ENCODE measurements around the gene OR52B6. TPM values are rescaled to one million over a fixed set of nuclear protein-coding genes. Genes with fewer than 3 reads are reported as not detected.
"Not testable (repeated sequence)": the region's sequence is repeated elsewhere in the genome, so short reads cannot be mapped to it uniquely, and the experiment has no call there.

The OR52B6 gene
- total and polyA plus RNA-seq, 5 donors, result not detected

- Histone ChIP-seq H3K27me3 (ENCODE audit: control insufficient read depth, insufficient read depth) (no peaks in the 10 kb centered on the region), H3K4me3 (ENCODE audit: low read length) (no peak overlapping the region), H3K9me3 (ENCODE audit: control insufficient read depth, low read length) (no peaks in the 10 kb centered on the region), H3K4me1 (ENCODE audit: control insufficient read depth, insufficient read depth, low read length) (no peaks in the 10 kb centered on the region), H3K27ac (ENCODE audit: low read length) (no peak overlapping the region)
- intact Hi-C loops (cut with DNase I), result no loop called here
- WGBS, result 45% methylated on average over 1 of the region's 1 CpG
- no peak for DNase-seq
- no peak for ATAC-seq
These were observed 12.5 kb downstream of the OR52B6 start for GRCh38 chr11:5593146-5593545.

GRCh38 chr11:5596607-5597201 is 16.0 kb downstream of the OR52B6 start, which contains the start of gene TRIM6:
Gene TRIM6, plus strand, starts transcription at chr11:5596637. Its CDS starts 261 bp downstream, at chr11:5596898.
- no peaks in the 10 kb centered on the region for H3K4me1 ChIP-seq (ENCODE audit: control insufficient read depth, insufficient read depth, low read length)
- H3K27ac ChIP-seq (ENCODE audit: low read length), result no peak within 1 kb of the TSS
- ATAC-seq (peak; percentile 69 to 73), DNase-seq (peak; percentile 41 to 82 (median 74))
- peak within 1 kb of the TSS; percentile 58 for H3K4me3 ChIP-seq (ENCODE audit: low read length)
- 6% methylated on average over 20 of the region's 20 CpGs for WGBS
- intact Hi-C loops (cut with DNase I), result no loop called here
- H3K9me3 ChIP-seq (ENCODE audit: control insufficient read depth, low read length), result no peaks in the 10 kb centered on the region
- H3K27me3 ChIP-seq (ENCODE audit: control insufficient read depth, insufficient read depth), result no peaks in the 10 kb centered on the region

- H3K4me3 ChIP-seq (ENCODE audit: low read length), result no peak overlapping the region
- peak in 1 of 3 donors; percentile 51 for DNase-seq
- no peak for ATAC-seq
- H3K27me3 ChIP-seq (ENCODE audit: control insufficient read depth, insufficient read depth), result no peaks in the 10 kb centered on the region
- no peaks in the 10 kb centered on the region for H3K4me1 ChIP-seq (ENCODE audit: control insufficient read depth, insufficient read depth, low read length)
- WGBS, result 45% methylated on average over 3 of the region's 3 CpGs
- H3K27ac ChIP-seq (ENCODE audit: low read length), result no peak overlapping the region
- intact Hi-C loops (cut with DNase I), result no loop called here
- no peaks in the 10 kb centered on the region for H3K9me3 ChIP-seq (ENCODE audit: control insufficient read depth, low read length)
These were observed 17.3 kb downstream of the OR52B6 start for GRCh38 chr11:5597953-5598352.

GRCh38 chr11:5600374-5600851 is 19.7 kb downstream of the OR52B6 start:
- no peaks in the 10 kb centered on the region for H3K4me1 ChIP-seq (ENCODE audit: control insufficient read depth, insufficient read depth, low read length)
- no peak overlapping the region for H3K4me3 ChIP-seq (ENCODE audit: low read length)
- DNase-seq (peak; percentile 72 to 89 (median 83)), ATAC-seq (peak; percentile 89 to 92)
- no peaks in the 10 kb centered on the region for H3K27me3 ChIP-seq (ENCODE audit: control insufficient read depth, insufficient read depth)
- intact Hi-C loops (cut with DNase I), result loop anchor here in 1 of 4 donors (10.0 kb wide), 1 partner anchor 204 kb away; the partner anchor contains the start of gene OR52N2
- no peak overlapping the region for H3K27ac ChIP-seq (ENCODE audit: low read length)
- WGBS, result 36% methylated on average over 9 of the region's 9 CpGs
- no peaks in the 10 kb centered on the region for H3K9me3 ChIP-seq (ENCODE audit: control insufficient read depth, low read length)

- intact Hi-C loops (cut with DNase I), result loop anchor here in 1 of 4 donors (10.0 kb wide), 1 partner anchor 202 kb away; the partner anchor contains the start of gene OR52N2
- not testable (repeated sequence) for DNase-seq; H3K4me3 ChIP-seq (ENCODE audit: low read length); H3K27me3 ChIP-seq (ENCODE audit: control insufficient read depth, insufficient read depth); H3K27ac ChIP-seq (ENCODE audit: low read length); H3K9me3 ChIP-seq (ENCODE audit: control insufficient read depth, low read length); ATAC-seq; H3K4me1 ChIP-seq (ENCODE audit: control insufficient read depth, insufficient read depth, low read length)
- WGBS, result 97% methylated on average over 4 of the region's 4 CpGs
These were observed 22.1 kb downstream of the OR52B6 start for GRCh38 chr11:5602791-5603190.

- no peak overlapping the region for H3K4me3 ChIP-seq (ENCODE audit: low read length)
- ATAC-seq (no peak), DNase-seq (no peak)
- no peak overlapping the region for H3K27ac ChIP-seq (ENCODE audit: low read length)
- intact Hi-C loops (cut with DNase I), result loop anchor here in 1 of 4 donors (10.0 kb wide), 1 partner anchor 201 kb away; the partner anchor contains the start of gene OR52N2
- no peaks in the 10 kb centered on the region for H3K9me3 ChIP-seq (ENCODE audit: control insufficient read depth, low read length)
- no peaks in the 10 kb centered on the region for H3K27me3 ChIP-seq (ENCODE audit: control insufficient read depth, insufficient read depth)
- WGBS, result 95% methylated on average over 8 of the region's 8 CpGs
- H3K4me1 ChIP-seq (ENCODE audit: control insufficient read depth, insufficient read depth, low read length), result no peaks in the 10 kb centered on the region
These were observed 22.6 kb downstream of the OR52B6 start for GRCh38 chr11:5603326-5603725.

- no peak overlapping the region for H3K27ac ChIP-seq (ENCODE audit: low read length)
- ATAC-seq (no peak), DNase-seq (no peak)
- 79% methylated on average over 4 of the region's 4 CpGs for WGBS
- intact Hi-C loops (cut with DNase I), result loop anchor here in 1 of 4 donors (10.0 kb wide), 1 partner anchor 200 kb away; the partner anchor contains the start of gene OR52N2
- H3K4me3 ChIP-seq (ENCODE audit: low read length), result no peak overlapping the region
- no peaks in the 10 kb centered on the region for H3K27me3 ChIP-seq (ENCODE audit: control insufficient read depth, insufficient read depth)
- no peaks in the 10 kb centered on the region for H3K9me3 ChIP-seq (ENCODE audit: control insufficient read depth, low read length)
- no peaks in the 10 kb centered on the region for H3K4me1 ChIP-seq (ENCODE audit: control insufficient read depth, insufficient read depth, low read length)
These were observed 24.2 kb downstream of the OR52B6 start for GRCh38 chr11:5604896-5605295.

- ATAC-seq, result no peak
- H3K4me1 ChIP-seq (ENCODE audit: control insufficient read depth, insufficient read depth, low read length), result no peaks in the 10 kb centered on the region
- no peaks in the 10 kb centered on the region for H3K9me3 ChIP-seq (ENCODE audit: control insufficient read depth, low read length)
- no peak overlapping the region for H3K27ac ChIP-seq (ENCODE audit: low read length)
- no peak overlapping the region for H3K4me3 ChIP-seq (ENCODE audit: low read length)
- WGBS, result 78% methylated on average over 5 of the region's 5 CpGs
- no peak for DNase-seq
- no peaks in the 10 kb centered on the region for H3K27me3 ChIP-seq (ENCODE audit: control insufficient read depth, insufficient read depth)
- intact Hi-C loops (cut with DNase I), result loop anchor here in 1 of 4 donors (10.0 kb wide), 1 partner anchor 199 kb away; the partner anchor contains the start of gene OR52N2
These were observed 25.2 kb downstream of the OR52B6 start for GRCh38 chr11:5605849-5606248.

GRCh38 chr11:5608808-5609207 is 28.1 kb downstream of the OR52B6 start:
- WGBS, result 60% methylated on average over 6 of the region's 6 CpGs
- no peak overlapping the region for H3K4me3 ChIP-seq (ENCODE audit: low read length)
- intact Hi-C loops (cut with DNase I), result loop anchor here in 1 of 4 donors (10.0 kb wide), 1 partner anchor 196 kb away; the partner anchor contains the start of gene OR52N2
- H3K9me3 ChIP-seq (ENCODE audit: control insufficient read depth, low read length), result no peaks in the 10 kb centered on the region
- H3K4me1 ChIP-seq (ENCODE audit: control insufficient read depth, insufficient read depth, low read length), result no peaks in the 10 kb centered on the region
- H3K27me3 ChIP-seq (ENCODE audit: control insufficient read depth, insufficient read depth), result no peaks in the 10 kb centered on the region
- no peak for DNase-seq
- no peak for ATAC-seq
- no peak overlapping the region for H3K27ac ChIP-seq (ENCODE audit: low read length)

- ATAC-seq, result no peak
- intact Hi-C loops (cut with DNase I), result no loop called here
These were observed 29.8 kb downstream of the OR52B6 start for GRCh38 chr11:5610446-5610845.

GRCh38 chr11:5611627-5612026 is 30.9 kb downstream of the OR52B6 start:
- no peaks in the 10 kb centered on the region for H3K4me1 ChIP-seq (ENCODE audit: control insufficient read depth, insufficient read depth, low read length)
- intact Hi-C loops (cut with DNase I), result no loop called here
- H3K27me3 ChIP-seq (ENCODE audit: control insufficient read depth, insufficient read depth), result no peaks in the 10 kb centered on the region
- H3K9me3 ChIP-seq (ENCODE audit: control insufficient read depth, low read length), result no peaks in the 10 kb centered on the region
- ATAC-seq (no peak), DNase-seq (no peak)
- WGBS, result 94% methylated on average over 11 of the region's 11 CpGs
- no peak overlapping the region for H3K27ac ChIP-seq (ENCODE audit: low read length)
- H3K4me3 ChIP-seq (ENCODE audit: low read length), result no peak overlapping the region

More at GRCh38 chr11:5610446-5610845, 29.8 kb downstream of the OR52B6 start:
- Histone ChIP-seq H3K4me1 (ENCODE audit: control insufficient read depth, insufficient read depth, low read length) (no peaks in the 10 kb centered on the region), H3K9me3 (ENCODE audit: control insufficient read depth, low read length) (no peaks in the 10 kb centered on the region), H3K27me3 (ENCODE audit: control insufficient read depth, insufficient read depth) (no peaks in the 10 kb centered on the region), H3K4me3 (ENCODE audit: low read length) (no peak overlapping the region), H3K27ac (ENCODE audit: low read length) (no peak overlapping the region)
- WGBS, result 72% methylated on average over 5 of the region's 5 CpGs
- no peak for DNase-seq
